Adrenal gland (tissue), 12 donors: ENCODE measurements around the gene CCDC15. TPM values are rescaled to one million over a fixed set of nuclear protein-coding genes. Genes with fewer than 3 reads are reported as not detected.

Source experiments
- DNase-seq, 7 donors: peaks; one replicate each; pipeline ENCODE4 v3.0.0-alpha.2; 2019 to 2020
- H3K27ac ChIP-seq, 5 donors: fragments of 200-600 bp; sonication (generic) in 4 of 5; 1 replicate in 3 of 5; 2 replicates in 2 of 5; pipeline versions ENCODE4 v1.5.1 to v1.8.0; 2016 to 2020; ENCODE audit warnings: mild to moderate bottlenecking in 1 of 5
- H3K27me3 ChIP-seq: fragments of 200-600 bp; 2 replicates; pipeline ENCODE4 v1.8.0; 2021
- H3K36me3 ChIP-seq, 2 donors: fragments of 200-600 bp; replicated peaks in 1 of 2; 1 replicate in 1 of 2; 2 replicates in 1 of 2; pipeline versions ENCODE4 v1.5.1 to v1.8.0; 2018 to 2022
- H3K4me1 ChIP-seq, 2 donors: fragments of 200-600 bp; replicated peaks in 1 of 2; 1 replicate in 1 of 2; 2 replicates in 1 of 2; pipeline versions ENCODE4 v1.5.1 to v1.8.0; 2018 to 2021
- H3K4me3 ChIP-seq, 4 donors: fragments of 200-600 bp; sonication (generic) in 3 of 4; one replicate each; pipeline ENCODE4 v1.5.1; 2016 to 2018
- H3K9me3 ChIP-seq, 3 donors: fragments of 200-600 bp; sonication (generic) in 1 of 3; replicated peaks in 1 of 3; 1 replicate in 2 of 3; 2 replicates in 1 of 3; pipeline versions ENCODE4 v1.5.1 to v1.8.0; 2016 to 2021
- CTCF ChIP-seq, 6 experiments: fragments of 450-650 bp in 4 of 6; fragments of 200-600 bp in 2 of 6; sonication (generic) in 1 of 6; IDR thresholded peaks; 1 replicate in 5 of 6; 2 replicates in 1 of 6; pipeline versions ENCODE4 v1.5.1 to v1.8.0; 2016 to 2021; ENCODE audit warnings: antibody characterized with exemption in 6 of 6, mild to moderate bottlenecking in 2 of 6, moderate library complexity in 1 of 6
- POLR2A ChIP-seq, 2 donors: fragments of 450-650 bp; IDR thresholded peaks; one replicate each; pipeline ENCODE4 v1.6.1; 2017; ENCODE audit warnings: antibody characterized with exemption in 2 of 2, mild to moderate bottlenecking in 2 of 2, moderate library complexity in 1 of 2
- WGBS, 4 donors: extraction: QIAGEN DNeasy Blood & Tissue Kit in 2 of 4; methylation state at CpG; one replicate each; pipeline versions ENCODE4 v1.1.5 to v1.1.7; 2013 to 2017; 5-methylcytosine and 5-hydroxymethylcytosine counted together
- intact Hi-C, 2 donors: fragments of 100-400 bp; cut with DNase I; formaldehyde crosslinking; loops; one replicate each; pipeline versions ENCODE4 v1.14.1 to v1.15.0; 2022 to 2023
- polyA plus RNA-seq, 3 donors: library from polyadenylated mRNA; stranded (reverse); fragments of 200-250 nt in 2 of 3; fragments of 350-450 nt in 1 of 3; fragmentation: Illumina TruSeq in 1 of 3; extraction: RNeasy Lipid Tissue Mini Kit (QIAGEN cat#74804) in 1 of 3; gene quantifications; one replicate each; pipeline ENCODE4 v1.2.3, GENCODE V29; 2013 to 2014
- total RNA-seq, 9 donors: library from RNA; depleted of rRNA in 4 of 9; stranded (reverse); fragments of >200 nt in 4 of 9; fragments of 120-200 nt in 1 of 9; fragmentation: NEBNext Ultra II Directional in 1 of 9; extraction: Animal tissue kit (Norgen Biotek cat#: 25700) in 1 of 9; gene quantifications; one replicate each; pipeline versions ENCODE4 v1.1.0 to v1.2.4, GENCODE V29; 2013 to 2023
- donor health status: healthy with polysubstance abuse.
- donor health status: Bipolar disorder and iron deficiency.
- donor health status: DM: yes; HTN: yes; CAD: no.
- donor health status: DM: no; HTN: no; CAD: no.
- donor health status: DM: no; HTN: no; CAD: no.
- donor health status: DM: yes; HTN: yes; CAD: no.

Gene CCDC15
- total and polyA plus RNA-seq, 12 donors: 0.47 to 4.9 (median 2.0) TPM

GRCh38 chr11:124943254-124943616 lies 10.8 kb upstream of the CCDC15 start:
- no peak for DNase-seq
- intact Hi-C loops: no loop called here
- Histone ChIP-seq H3K36me3 (no peaks in the 10 kb centered on the region), H3K27me3 (no peaks in the 10 kb centered on the region), H3K4me3 (no peak overlapping the region), H3K9me3 (no peaks in the 10 kb centered on the region), H3K27ac (no peak overlapping the region), H3K4me1 (no peaks in the 10 kb centered on the region)
- 69 to 76% (median 73%) methylated on average over 5 of the region's 5 CpGs for WGBS, 4 donors
- no peak for TF ChIP-seq POLR2A (IDR thresholded peaks at IDR 0.05)
- TF ChIP-seq CTCF (IDR thresholded peaks at IDR 0.05): no peak

GRCh38 chr11:124943741-124944140 lies 10.3 kb upstream of the CCDC15 start:
- no peak for TF ChIP-seq POLR2A (IDR thresholded peaks at IDR 0.05)
- no peak for TF ChIP-seq CTCF (IDR thresholded peaks at IDR 0.05)
- H3K4me1 ChIP-seq: no peaks in the 10 kb centered on the region
- DNase-seq: no peak
- H3K9me3 ChIP-seq: no peaks in the 10 kb centered on the region
- 37 to 83% (median 66%) methylated on average over 1 of the region's 1 CpG for WGBS, 4 donors
- no peak overlapping the region for H3K4me3 ChIP-seq
- H3K27ac ChIP-seq: no peak overlapping the region
- intact Hi-C loops: no loop called here
- H3K36me3 ChIP-seq: no peaks in the 10 kb centered on the region
- no peaks in the 10 kb centered on the region for H3K27me3 ChIP-seq

GRCh38 chr11:124944565-124944964 lies 9.4 kb upstream of the CCDC15 start:
- Histone ChIP-seq H3K4me1 (no peaks in the 10 kb centered on the region), H3K36me3 (no peaks in the 10 kb centered on the region), H3K9me3 (no peaks in the 10 kb centered on the region), H3K4me3 (no peak overlapping the region), H3K27me3 (no peaks in the 10 kb centered on the region), H3K27ac (no peak overlapping the region)
- WGBS, 4 donors: 59 to 86% (median 78%) methylated on average over 3 of the region's 3 CpGs
- intact Hi-C loops: no loop called here
- TF ChIP-seq CTCF (IDR thresholded peaks at IDR 0.05): no peak
- no peak for TF ChIP-seq POLR2A (IDR thresholded peaks at IDR 0.05)
- no peak for DNase-seq

GRCh38 chr11:124945826-124946225 lies 8.2 kb upstream of the CCDC15 start:
- Histone ChIP-seq H3K36me3 (no peaks in the 10 kb centered on the region), H3K4me1 (no peaks in the 10 kb centered on the region), H3K9me3 (no peaks in the 10 kb centered on the region), H3K27me3 (no peaks in the 10 kb centered on the region), H3K4me3 (no peak overlapping the region), H3K27ac (no peak overlapping the region)
- 65 to 81% (median 76%) methylated on average over 6 of the region's 6 CpGs for WGBS, 4 donors
- DNase-seq: no peak
- TF ChIP-seq POLR2A (IDR thresholded peaks at IDR 0.05) (no peak), CTCF (IDR thresholded peaks at IDR 0.05) (no peak)
- intact Hi-C loops: no loop called here
